Left ventricle myocardium superior (tissue), 1 donor: ENCODE measurements around the gene WDR90. TPM values are rescaled to one million over a fixed set of nuclear protein-coding genes. Genes with fewer than 3 reads are reported as not detected.
"Not testable (repeated sequence)": the region's sequence is repeated elsewhere in the genome, so short reads cannot be mapped to it uniquely, and the experiment has no call there.

Experiments used
- ATAC-seq: fragments of 200-7000 bp; cut with Tn5 transposase; one replicate; pipeline ENCODE4 v1.9.1; 2020; ENCODE audit warnings: mild to moderate bottlenecking, moderate library complexity
- DNase-seq: peaks from one replicate; pipeline ENCODE4 v3.0.0-alpha.2; 2020
- intact Hi-C: fragments of 100-400 bp; cut with micrococcal nuclease; formaldehyde crosslinking; loops from one replicate; pipeline ENCODE4 v1.11.0; 2022
- total RNA-seq: library from RNA; stranded (reverse); fragmentation: NEBNext Ultra II Directional; extraction: Animal tissue kit (Norgen Biotek cat#: 25700); gene quantifications from one replicate; pipeline ENCODE4 v1.2.1, GENCODE V29; 2021
- donor health status: DM: no; HTN: yes; CAD: no; lungs with severe emphysema.

Gene WDR90
- total RNA-seq, 1 donor from 2014 or later: 10.9 TPM

GRCh38 chr16:711548-712320 is 62.6 kb downstream of the WDR90 start:
- intact Hi-C loops: no loop called here
- ATAC-seq: peak; percentile 67
- DNase-seq: peak; percentile 90

- intact Hi-C loops, DNase-seq, ATAC-seq: not testable (repeated sequence)
These were observed 63.6 kb downstream of the WDR90 start for GRCh38 chr16:712740-713250.

GRCh38 chr16:714079-714478 is 64.9 kb downstream of the WDR90 start:
- ATAC-seq: no peak
- no peak for DNase-seq
- intact Hi-C loops: no loop called here

GRCh38 chr16:714558-715476 is 65.7 kb downstream of the WDR90 start, which contains the start of gene METRN:
TSS of gene METRN (plus strand) at chr16:715118. CDS start at chr16:715290, 172 bp downstream.
- intact Hi-C loops: no loop called here
- ATAC-seq: peak; percentile 90
- DNase-seq: peak; percentile 98

- no peak for ATAC-seq
- no peak for DNase-seq
- intact Hi-C loops: no loop called here
These were observed 66.5 kb downstream of the WDR90 start for GRCh38 chr16:715477-716199.

GRCh38 chr16:716200-716568 is 67.0 kb downstream of the WDR90 start:
- intact Hi-C loops: no loop called here
- ATAC-seq: no peak
- no peak for DNase-seq

- no peak for ATAC-seq
- intact Hi-C loops: no loop called here
- no peak for DNase-seq
These were observed 67.7 kb downstream of the WDR90 start for GRCh38 chr16:716768-717325.

Other genes starting within 250 kb of the WDR90 start
- 9.8 TPM for gene DECR2, start 247.5 kb upstream of the WDR90 start, total RNA-seq
- gene RAB11FIP3, start 223.7 kb upstream of the WDR90 start, total RNA-seq: 28.3 TPM
- 17.8 TPM for gene CAPN15, start 121.7 kb upstream of the WDR90 start, total RNA-seq
- not detected for gene PRR35, start 89.0 kb upstream of the WDR90 start, total RNA-seq
- 0.52 TPM for gene NHLRC4, start 82.4 kb upstream of the WDR90 start, total RNA-seq
- gene PIGQ, start 79.4 kb upstream of the WDR90 start, total RNA-seq: 16.9 TPM
- gene RAB40C, start 59.3 kb upstream of the WDR90 start, total RNA-seq: 11.4 TPM
- gene WFIKKN1, start 18.4 kb upstream of the WDR90 start, total RNA-seq: 0.10 TPM
- 62.2 TPM for gene METTL26, start 13.1 kb upstream of the WDR90 start, total RNA-seq
- 187 TPM for gene MCRIP2, start 7.5 kb upstream of the WDR90 start, total RNA-seq
- gene RHOT2, start 18.8 kb downstream of the WDR90 start, total RNA-seq: 88.8 TPM
- gene RHBDL1, start 26.3 kb downstream of the WDR90 start, total RNA-seq: 1.9 TPM
- gene STUB1, start 31.0 kb downstream of the WDR90 start, total RNA-seq: 144 TPM
- 49.0 TPM for gene JMJD8, start 35.0 kb downstream of the WDR90 start, total RNA-seq
- 8.3 TPM for gene WDR24, start 41.0 kb downstream of the WDR90 start, total RNA-seq
- 0.99 TPM for gene FBXL16, start 56.4 kb downstream of the WDR90 start, total RNA-seq
- 57.9 TPM for gene METRN, start 65.8 kb downstream of the WDR90 start, total RNA-seq
- 31.2 TPM for gene ANTKMT, start 71.8 kb downstream of the WDR90 start, total RNA-seq
- 0.50 TPM for gene CCDC78, start 77.1 kb downstream of the WDR90 start, total RNA-seq
- gene HAGHL, start 77.7 kb downstream of the WDR90 start, total RNA-seq: 13.6 TPM
- gene CIAO3, start 91.6 kb downstream of the WDR90 start, total RNA-seq: 34.5 TPM
- gene MSLN, start 111.4 kb downstream of the WDR90 start, total RNA-seq: 4.6 TPM
- gene RPUSD1, start 139.0 kb downstream of the WDR90 start, total RNA-seq: 8.7 TPM
- gene CHTF18, start 139.3 kb downstream of the WDR90 start, total RNA-seq: 6.6 TPM
- gene GNG13, start 151.4 kb downstream of the WDR90 start, total RNA-seq: not detected